Hematopoietic multipotent progenitor cell treated with erythropoietin and hydrocortisone succinate and interleukin-3 and kit ligand, for 17 days (in vitro differentiated cells): ENCODE results near the gene POT1.
"Not testable (repeated sequence)": the region's sequence is repeated elsewhere in the genome, so short reads cannot be mapped to it uniquely, and the experiment has no call there.

Experiments
- DNase-seq: peaks from one replicate; pipeline ENCODE4 v3.0.0-alpha.2; 2015; ENCODE audit warnings: low spot score

The POT1 gene

GRCh38 chr7:124929467-124930172 is at the start of gene POT1:
Gene POT1 (minus strand): TSS chr7:124929825. CDS start chr7:124897173, 32,652 bp downstream.
- peak; percentile 94 for DNase-seq

GRCh38 chr7:124975131-124975530 is 45.5 kb upstream of the POT1 start:
- not testable (repeated sequence) for DNase-seq

GRCh38 chr7:124965553-124965952 is 35.9 kb upstream of the POT1 start:
- no peak for DNase-seq

DNA sequence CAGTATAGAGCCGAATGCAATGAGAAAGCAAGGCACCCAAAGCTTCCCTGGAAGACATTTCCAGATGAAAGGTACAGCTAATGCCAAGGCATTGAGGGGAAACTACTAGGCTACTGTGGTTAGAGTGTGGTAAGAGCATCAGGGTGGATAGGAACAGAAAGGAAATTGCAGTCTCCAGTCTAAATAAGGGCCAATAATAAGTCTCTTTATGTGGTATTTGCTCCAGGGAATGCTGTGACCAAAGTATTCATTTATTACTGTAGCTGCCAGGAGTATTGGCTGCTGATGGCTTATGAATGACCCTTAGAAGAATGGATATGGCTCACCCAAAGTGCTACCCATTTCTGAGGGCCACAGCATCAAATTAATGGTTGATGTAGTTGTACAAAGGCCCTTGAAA is 30.1 kb upstream of the POT1 start:
- DNase-seq: no peak

DNA sequence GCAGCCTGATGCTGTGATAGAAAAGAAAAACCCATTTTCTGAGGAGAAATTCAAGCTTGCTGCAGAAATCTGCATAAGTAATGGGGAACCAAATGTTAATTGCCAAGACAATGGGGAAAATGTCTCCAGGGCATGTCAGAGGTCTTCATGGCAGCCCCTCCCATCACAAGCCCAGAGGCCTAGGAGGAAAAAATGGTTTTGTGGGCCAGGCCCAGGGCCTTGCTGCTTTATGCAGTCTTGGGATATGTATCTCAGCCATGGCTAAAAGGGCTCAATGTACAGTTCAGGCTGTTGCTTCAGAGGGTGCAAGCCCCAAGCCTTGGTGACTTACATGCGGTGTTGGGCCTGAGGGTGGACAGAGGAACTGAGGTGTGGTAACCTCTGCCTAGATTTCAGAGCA is 28.3 kb upstream of the POT1 start:
- DNase-seq: not testable (repeated sequence)

GRCh38 chr7:124956160-124956559 is 26.5 kb upstream of the POT1 start:
- no peak for DNase-seq

GRCh38 chr7:124954790-124955189 is 25.2 kb upstream of the POT1 start:
- no peak for DNase-seq

- no peak for DNase-seq
These were observed 16.1 kb upstream of the POT1 start for GRCh38 chr7:124945680-124946079.

DNA sequence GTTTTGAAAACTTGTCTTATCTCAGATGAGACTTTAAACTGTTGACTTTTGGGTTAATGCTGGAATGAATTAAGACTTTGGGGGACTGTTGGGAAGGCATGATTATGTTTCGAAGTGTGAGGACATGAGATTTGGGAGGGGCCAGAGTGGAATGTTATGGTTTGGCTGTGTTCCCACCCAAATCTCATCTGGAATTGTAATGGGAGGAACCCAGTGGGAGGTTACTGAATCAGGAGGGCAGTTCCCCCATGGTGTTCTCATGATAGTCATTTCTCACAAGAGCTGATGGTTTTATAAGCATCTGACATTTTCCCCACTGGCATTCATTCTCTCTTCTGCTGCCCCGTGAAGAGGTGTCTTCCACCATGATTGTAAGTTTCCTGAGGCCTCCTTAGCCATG is 13.8 kb upstream of the POT1 start:
- DNase-seq: no peak

DNA sequence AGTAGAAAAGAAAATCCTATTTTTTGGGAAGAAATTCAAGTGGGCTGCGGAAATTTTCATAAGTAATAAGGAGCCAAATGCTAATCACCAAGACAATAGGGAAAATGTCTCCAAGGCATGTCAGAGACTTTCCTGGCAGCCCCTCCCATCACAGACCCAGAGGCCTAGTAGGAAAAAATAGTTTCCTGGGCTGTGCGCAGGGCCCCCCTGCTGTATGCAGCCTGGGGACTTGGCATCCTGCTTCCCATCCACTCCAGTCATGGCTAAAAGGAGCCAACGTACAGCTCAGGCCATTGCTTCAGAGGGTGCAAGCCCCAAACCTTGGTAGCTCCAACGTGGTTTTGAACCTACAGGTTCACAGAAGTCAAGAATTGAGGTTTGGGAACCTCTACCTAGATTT is 12.8 kb upstream of the POT1 start:
- no peak for DNase-seq

DNA sequence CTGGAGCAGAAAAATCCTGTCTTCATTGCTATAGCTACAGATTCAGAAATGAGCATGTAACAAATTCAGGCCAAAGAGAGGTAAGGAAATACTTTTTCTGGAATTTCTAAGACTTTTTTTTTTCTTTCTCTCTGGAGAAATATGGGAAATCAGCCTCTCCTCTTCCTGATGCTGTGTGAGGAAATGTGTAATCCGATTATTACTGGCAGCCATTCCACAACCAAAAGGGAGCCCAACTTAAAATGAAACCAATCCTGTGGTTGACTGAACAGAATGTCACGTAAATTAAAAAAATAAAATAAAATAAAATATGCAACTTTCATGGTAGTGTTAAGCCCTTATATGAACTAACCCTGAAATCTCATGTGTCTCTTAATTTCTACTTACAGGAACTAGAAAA is 10.7 kb upstream of the POT1 start:
- DNase-seq: no peak

GRCh38 chr7:124938128-124938527 is 8.5 kb upstream of the POT1 start:
- no peak for DNase-seq

DNA sequence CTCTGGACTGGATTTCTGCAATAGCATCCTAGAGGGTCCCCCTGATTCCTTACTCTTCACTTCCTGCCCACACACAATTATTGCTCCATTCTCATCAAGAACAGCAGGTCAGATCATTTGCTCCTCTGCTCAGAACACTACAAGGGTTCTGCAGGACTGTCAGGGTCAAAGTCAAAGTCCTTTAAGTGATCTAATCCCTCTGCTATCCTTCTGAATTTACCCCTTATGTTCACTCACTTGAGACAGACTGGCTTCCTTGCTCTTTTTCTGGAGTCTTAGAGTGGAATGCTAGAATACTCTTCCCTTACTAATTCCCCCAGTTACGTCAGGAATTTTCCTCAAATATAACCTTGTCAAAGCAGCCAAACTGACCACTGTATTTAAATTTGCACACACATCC is 7.5 kb upstream of the POT1 start:
- no peak for DNase-seq

GRCh38 chr7:124934841-124935240 is 5.2 kb upstream of the POT1 start:
- no peak for DNase-seq

- no peak for DNase-seq
These were observed 1.3 kb upstream of the POT1 start for GRCh38 chr7:124930655-124931597.

DNA sequence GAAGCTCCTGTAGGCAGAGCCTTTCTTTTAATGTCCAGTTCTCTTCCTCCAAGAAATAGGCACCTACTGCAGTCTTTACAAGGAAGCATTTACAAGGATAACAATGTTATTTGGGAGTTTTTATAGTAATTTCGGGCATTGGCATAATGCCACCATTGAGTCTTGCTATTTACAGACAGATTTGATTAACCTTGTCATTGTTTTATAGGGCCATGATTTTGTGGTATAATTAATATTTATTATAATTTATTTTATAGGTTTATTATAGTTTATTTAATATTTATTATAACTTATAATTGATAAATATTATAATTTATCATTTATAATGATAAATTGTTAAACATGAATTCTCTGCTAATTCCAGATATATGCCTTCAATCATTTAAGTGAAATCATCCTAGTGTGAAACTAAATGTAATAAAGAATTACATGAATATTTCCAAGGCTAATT is 573 bp upstream of the POT1 start:
- DNase-seq: no peak

GRCh38 chr7:124924906-124925305 is 4.7 kb downstream of the POT1 start:
- DNase-seq: no peak

DNA sequence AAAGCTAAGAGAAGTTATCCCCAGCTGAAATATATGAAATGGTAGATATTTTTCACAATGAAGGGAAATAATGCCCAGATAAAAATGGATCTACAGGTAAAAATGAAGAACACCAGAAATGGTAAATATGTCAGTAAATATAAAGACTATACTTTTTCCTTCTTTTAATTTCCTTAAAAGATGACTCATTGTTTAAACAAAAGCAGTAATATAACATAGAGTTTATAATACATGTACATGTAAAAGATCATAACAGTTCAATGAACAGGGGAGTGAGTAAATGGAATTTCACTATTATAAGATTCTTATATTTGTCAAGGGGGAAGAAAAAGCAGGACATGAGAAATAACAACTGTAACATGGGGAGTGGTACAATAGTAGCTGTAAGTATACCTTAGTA is 7.4 kb downstream of the POT1 start:
- DNase-seq: no peak

DNA sequence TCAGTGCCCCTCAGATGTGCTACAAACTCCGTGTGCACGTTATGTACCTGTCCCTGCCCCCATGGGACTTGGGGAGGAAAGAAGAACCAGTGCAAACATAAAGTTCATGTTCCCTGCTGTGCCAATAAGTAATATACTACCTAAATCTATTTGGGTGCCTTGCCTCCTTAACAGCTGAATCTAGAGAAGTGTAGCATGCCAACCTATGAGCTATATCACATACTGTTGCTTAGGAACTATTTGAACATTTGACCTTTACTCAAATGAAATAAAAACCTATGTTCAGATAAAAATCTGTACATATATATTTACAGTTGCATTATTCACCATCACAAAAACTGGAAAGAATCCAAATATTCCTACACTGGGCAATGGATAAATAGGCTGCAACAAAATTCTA is 9.8 kb downstream of the POT1 start:
- no peak for DNase-seq

DNA sequence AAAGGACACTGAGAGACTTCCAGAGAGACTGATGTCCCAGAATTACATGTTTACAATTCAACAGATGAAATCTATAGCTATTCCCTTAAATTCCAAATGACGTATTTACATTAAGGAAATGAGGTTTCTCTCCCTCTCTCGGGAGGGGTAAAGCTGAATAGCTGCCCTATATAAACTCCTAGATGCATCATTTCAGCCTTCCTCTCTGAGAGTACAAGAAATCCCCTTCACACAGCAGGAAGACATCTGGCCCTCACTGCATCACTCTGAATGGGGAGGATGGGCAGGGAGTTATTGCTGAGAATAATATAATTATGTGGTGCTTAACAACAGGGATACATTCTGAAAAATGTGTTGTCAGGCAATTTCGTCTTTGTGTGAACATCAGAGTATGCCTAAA is 11.0 kb downstream of the POT1 start:
- DNase-seq: no peak

DNA sequence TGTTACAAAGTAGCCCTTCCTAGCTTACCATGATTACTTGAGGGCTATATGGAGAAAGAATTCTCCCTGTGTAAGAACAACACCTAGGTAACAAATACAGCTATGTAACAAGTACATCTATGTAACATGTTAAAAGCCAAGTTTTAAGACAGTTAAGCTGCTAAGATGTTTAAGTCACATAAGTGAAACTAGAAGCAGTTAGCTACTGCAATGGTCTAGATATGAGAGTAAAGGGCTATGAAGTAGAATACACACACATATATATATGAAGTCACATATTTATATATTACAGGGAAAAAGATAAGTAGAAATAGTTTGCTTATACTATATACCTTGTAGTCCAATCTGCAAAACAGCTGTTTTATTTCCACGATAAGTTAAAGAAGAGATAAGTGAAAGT is 14.4 kb downstream of the POT1 start:
- DNase-seq: no peak

- DNase-seq: no peak
These were observed 15.3 kb downstream of the POT1 start for GRCh38 chr7:124914298-124914697.

- DNase-seq: no peak
These were observed 16.7 kb downstream of the POT1 start for GRCh38 chr7:124912972-124913371.
